Frontal cortex (tissue), 4 donors: ENCODE measurements around the gene WASF2. TPM values are rescaled to one million over a fixed set of nuclear protein-coding genes. Genes with fewer than 3 reads are reported as not detected.
"Not testable (repeated sequence)": the region's sequence is repeated elsewhere in the genome, so short reads cannot be mapped to it uniquely, and the experiment has no call there.

Experiments used
- DNase-seq, 2 donors: peaks; one replicate each; pipeline ENCODE4 v3.0.0; 2012; ENCODE audit warnings: low spot score in 2 of 2
- FAIRE-seq: peaks from 2 replicates; lab custom pipeline; 2012; peaks lifted over from hg19 to GRCh38; lab: Jason Lieb, UNC
- total RNA-seq: library from RNA; depleted of rRNA; stranded (reverse); fragments of >200 nt; gene quantifications from one replicate; pipeline ENCODE4 v1.2.3, GENCODE V29; 2014
- donor health status: control.
- donor health status: control.
- donor health status: control.

WASF2 gene
- 4.5 TPM for total RNA-seq

- DNase-seq, result peak; percentile 85 to 86
- FAIRE-seq, result peak; percentile 21
Measured at GRCh38 chr1:27489973-27490741, at the start of gene WASF2. Gene WASF2 (minus strand): TSS chr1:27490167. CDS start chr1:27428890, 61,277 bp downstream.

DNA sequence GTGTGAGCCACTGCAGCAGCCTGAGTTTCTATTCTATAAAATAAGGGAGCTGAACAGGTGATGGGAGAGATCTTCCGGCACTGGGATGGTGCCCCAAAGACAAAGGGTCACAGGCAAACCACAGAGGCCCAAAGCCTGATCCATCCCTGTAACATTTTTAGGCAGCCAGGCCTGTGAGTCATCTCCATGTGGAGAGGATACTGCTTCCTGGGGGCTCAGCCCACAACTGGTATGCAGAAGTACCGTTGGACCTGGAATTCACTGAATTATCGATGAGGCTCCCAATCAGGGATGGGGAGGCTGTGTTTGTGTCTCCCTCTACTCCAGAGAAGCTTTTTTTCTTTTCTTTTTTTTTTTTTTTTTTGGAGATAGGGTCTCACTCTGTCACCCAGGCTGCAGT lies 48.8 kb upstream of the WASF2 start:
- FAIRE-seq, result no peak

DNA sequence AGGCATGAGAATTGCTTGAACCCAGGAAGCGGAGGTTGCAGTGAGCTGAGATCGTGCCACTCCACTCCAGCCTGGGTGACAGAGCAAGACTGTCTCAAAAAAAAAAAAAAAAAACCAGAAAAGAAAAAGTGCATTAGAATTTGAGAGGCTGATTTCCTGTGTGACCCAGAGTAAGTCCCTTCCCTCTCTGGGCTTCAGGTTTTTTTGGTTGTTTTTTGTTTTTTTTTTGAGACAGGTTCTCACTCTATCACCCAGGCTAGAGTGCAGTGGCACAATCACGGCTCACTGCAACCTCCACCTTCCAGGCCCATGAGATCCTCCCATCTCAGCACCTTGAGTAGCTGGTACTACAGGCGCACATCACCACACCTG lies 48.3 kb upstream of the WASF2 start:
- DNase-seq, FAIRE-seq: not testable (repeated sequence)

More for the DNA sequence above, 48.8 kb upstream of the WASF2 start:
- DNase-seq, result no peak

- FAIRE-seq (no peak), DNase-seq (peak in 1 of 2 donors; percentile 66)
Measured at GRCh38 chr1:27536767-27537166, 46.8 kb upstream of the WASF2 start.

GRCh38 chr1:27536010-27536757 lies 46.2 kb upstream of the WASF2 start:
- DNase-seq (no peak), FAIRE-seq (no peak)

GRCh38 chr1:27535386-27535785 lies 45.4 kb upstream of the WASF2 start:
- DNase-seq (no peak), FAIRE-seq (no peak)

DNA sequence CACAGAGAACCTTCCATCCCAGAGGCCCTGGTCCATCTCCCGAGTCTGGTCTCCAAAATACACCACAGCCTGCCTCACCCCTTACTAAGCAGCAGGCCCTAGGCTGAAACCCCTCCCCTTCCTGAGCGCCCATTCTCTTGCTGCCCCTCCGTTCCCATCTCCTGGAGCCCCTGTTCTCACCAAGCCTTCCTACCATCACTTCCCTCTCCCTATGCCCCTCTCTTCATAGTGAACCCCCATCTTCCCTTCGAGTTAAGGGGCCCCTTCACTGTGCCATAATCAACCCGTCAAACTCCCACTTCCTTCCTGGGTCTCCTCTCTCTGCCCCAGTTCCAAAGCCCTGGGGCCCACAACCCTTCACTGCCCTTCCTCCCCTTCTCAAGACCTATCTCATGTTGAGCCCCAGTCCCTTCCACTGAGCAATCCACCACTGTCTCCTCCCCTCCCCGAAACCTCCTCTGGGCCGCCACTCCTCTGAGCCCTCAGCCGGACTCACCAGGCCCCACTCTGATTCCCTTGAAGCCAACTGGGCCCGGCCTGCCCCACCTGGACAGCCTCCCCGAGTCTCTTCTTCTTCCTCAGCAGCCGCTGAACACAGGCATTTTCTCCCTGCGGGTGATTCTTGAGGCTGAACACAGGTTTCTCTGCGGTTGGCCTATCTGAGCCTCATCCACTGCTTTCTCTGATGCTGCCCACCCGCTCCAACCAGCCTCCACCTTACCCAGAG lies 42.2 kb upstream of the WASF2 start:
- FAIRE-seq, result no peak
- no peak for DNase-seq

GRCh38 chr1:27530192-27530591 lies 40.2 kb upstream of the WASF2 start:
- FAIRE-seq, result no peak
- no peak for DNase-seq

- FAIRE-seq, result no peak
- no peak for DNase-seq
Measured at GRCh38 chr1:27529704-27530018, 39.7 kb upstream of the WASF2 start.

DNA sequence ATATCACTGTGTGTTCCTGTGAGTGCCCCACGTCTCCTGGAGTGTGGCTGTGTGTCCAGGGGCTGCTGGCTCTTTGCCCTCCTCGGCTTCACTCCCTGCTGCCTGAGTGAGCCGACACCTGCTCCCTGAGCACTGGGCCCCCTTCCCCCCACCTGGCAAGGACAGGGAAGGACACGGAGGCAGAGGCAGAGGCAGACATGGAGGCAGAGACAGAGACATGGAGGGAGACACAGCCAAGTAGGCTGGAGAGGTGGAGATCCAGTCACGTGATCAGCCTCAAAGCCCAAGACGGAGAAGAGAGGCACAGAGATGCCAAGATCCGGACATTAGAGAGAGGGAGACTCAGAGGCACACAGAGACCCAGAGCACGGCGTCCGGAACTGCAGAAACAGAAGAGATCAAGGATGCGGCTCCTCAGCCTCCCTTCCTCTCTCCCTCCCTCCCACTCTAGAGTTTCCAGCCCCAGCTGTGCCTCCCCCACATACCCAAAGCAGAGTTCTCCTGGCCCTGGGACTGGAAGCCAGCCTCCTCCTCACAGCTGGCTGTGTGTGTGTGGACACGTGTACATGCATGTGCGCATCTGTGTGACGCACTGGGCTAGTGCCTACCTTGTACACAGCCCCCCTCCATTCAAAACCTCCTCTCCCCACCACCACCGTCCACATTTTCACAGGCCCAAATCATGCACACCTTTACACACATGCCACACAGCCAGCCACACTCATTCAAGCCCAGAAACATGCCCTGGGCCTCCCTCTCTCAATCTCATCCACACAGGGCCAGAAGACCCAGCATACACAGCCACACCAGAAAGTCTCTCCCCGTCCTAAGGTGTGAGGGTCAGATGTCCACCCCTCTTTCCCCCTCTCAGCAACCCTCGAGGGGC lies 39.1 kb upstream of the WASF2 start:
- FAIRE-seq, result no peak
- peak; percentile 68 to 71 for DNase-seq

DNA sequence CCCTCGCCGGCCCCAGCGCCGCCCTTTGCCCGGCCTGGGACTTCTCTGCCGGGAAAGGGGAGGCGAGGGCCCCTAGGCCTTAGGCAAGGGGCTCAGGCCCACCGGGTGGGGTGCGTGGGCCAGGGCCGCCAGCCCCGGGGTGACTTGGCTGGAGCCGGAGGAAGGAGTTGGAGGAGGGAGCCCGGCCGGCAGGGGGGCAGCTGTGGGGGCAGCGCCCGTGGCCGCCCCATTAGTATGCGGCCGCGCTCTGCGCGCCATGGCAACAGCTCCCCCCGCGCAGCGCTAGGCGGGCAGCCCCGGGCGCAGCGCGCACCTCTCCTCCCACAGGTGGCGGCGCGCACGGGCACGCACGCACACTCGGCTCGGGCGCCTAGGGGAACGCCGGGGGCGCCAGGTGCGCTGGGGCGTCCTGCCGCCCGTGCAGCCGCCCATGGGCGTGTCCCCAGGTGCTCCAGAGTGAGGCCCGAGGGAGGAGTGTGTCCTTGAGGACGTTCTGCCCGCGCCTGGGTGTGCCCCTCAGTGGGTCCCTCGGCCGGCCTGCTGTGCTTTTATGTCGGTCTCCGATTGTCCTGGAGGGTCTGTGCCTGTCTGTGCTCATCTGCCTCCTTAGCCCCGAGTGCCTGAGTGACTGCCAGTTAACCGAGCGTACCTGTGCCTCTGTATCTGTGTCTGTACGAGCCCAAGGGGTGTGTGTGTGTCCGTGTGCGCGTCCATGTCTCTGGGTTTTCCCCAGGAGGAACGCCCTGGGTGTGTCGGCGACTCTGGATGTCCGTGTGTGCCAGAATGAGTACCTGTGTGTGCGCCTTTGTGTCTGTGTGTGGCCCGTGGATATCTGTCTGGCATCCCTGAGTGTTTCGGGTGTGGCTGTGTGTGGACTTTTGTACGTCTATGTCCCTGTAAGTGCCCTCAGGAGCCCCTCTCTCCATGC lies 38.2 kb upstream of the WASF2 start:
- FAIRE-seq, result no peak
- peak; percentile 71 to 72 for DNase-seq

DNA sequence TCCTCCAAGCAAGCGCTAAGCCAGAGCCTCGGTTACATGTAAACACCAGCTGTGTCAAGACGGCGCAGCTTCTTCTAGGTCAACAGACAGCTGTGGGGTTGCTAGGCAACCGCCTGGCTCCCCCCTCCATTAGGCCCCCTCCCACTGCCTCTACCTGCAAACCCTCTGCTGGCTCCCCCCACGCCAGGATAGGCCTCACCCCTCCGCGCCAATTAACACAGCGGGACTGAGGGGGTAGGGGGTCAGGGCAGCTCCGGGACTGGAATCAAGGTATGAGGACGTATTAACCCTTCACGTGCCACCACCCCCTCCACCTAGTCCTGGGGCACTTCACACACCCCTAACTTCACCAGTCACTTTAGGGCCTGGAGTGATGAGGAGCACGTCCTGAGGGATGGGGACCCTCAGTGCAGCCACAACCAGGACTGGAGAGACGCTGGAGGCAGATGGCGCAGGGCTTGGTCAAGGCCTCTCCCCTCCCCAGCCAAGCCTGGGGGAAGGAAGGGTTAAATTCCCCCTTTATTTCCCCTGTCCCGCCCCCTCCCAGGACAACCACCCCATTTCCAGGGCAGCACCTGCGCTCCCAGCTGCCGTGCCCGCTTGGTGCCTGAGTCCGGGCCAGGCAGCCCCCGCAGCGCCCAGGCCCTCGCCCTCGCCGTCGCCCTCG lies 37.4 kb upstream of the WASF2 start:
- FAIRE-seq (no peak), DNase-seq (peak in 1 of 2 donors; percentile 62)

GRCh38 chr1:27526569-27527222 lies 36.7 kb upstream of the WASF2 start:
- no peak for FAIRE-seq
- DNase-seq, result no peak

DNA sequence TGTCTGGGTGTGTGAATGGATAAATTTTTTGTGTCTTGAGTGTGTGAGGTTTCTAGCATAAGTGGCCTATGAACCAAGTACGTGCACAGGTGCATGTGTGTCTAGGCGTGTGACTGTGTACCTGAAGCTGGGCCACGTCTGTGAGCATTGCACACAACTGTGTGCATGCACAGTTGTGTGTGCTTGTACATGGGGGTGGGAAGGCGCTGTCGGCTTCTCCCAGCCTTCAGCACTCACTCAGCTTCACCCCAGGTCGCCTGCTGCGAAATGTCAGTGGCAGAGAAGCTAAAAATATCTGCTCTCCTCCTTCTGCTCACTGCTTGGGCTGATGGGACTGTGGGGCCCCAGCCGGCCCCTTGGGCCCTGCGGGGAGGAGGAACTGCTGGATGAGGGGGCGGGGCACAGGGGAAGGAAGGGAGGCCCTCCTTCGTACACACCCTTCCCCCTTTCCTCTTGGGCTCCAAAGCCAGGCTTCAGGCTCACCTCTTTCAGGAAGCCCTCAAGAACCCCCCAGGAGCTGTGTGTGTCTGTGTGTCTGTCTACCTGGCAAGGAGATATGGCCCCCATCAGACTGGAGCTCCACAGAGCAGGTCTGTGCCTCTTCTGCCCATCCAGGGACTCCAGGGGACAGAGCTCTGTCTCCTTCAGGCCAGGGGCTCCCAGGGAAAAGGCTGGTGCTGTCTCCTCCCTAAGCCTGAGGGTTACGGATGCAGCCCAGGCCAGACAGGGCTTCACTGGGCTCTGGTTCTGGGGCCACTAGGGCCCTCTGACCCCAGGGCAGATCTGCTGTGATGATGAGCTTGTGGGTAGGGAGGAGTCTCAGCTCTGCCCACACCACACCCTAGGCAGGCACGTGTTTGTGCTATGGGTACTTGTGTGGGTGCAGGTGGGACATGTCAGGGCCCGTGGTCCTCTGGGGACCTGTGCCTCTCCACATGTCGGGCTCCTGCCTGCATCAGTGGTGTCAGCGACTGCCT lies 35.6 kb upstream of the WASF2 start:
- FAIRE-seq (no peak), DNase-seq (peak in 1 of 2 donors; percentile 59)

DNA sequence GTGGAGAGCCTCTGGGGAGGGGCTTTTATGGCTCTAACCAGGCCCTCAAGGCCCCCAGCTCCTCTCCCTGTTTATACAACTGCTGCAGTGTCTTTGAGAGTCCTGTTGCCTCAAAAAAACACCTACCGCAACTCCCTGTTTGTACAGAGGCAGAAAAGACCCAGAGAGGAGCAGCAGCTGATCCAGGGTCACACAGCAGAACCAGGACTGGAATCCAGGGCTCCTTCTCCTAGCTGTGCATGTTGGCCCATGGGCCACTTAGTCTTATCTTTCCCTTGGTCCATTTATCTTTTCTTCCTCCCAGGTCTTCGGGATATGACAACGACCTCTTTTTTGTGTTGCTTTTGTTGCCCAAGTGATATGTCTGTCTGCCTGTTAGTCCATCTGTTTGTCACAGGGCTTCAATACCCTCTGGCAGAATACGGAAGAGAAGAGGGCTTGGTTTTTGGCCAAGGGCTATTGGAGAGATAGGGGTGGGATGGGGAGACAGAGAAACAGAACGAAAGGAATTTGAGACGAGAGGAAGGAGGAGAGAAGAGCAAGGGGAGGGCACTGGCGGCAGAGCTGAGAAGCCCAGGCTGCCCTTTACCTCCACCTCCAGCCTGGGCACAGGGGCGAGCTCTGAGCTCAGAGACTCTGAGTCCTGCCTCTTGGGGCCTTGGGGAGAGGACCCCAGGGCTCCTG lies 33.5 kb upstream of the WASF2 start:
- DNase-seq (no peak), FAIRE-seq (no peak)
